ENCODE results near the gene CACNA1C.

CACNA1C gene

DNA sequence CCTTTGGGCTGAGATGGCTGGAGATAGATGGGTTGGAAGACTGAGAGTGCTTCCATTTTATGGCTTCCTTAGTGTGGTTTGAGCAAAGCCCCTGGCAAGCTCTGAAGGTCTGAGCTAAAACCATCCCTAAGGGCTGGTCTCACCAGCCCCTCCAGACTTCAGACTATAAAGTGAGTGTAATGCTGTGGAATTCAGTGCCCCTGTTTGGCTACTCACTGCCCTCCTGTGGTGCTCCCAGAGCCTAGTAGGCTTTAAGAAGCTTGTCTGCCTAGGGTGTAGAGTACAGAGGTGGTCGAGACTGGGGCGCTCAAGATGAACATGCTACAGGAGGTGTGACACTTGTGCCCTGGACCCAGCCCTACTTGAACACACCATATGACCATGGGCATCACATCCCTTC, 495.3 kb downstream of the CACNA1C start:
- Histone ChIP-seq H4K20me1 (ENCODE audit: insufficient read depth, low read length) (no peaks in the 10 kb centered on the region), H3K36me3 (ENCODE audit: insufficient read depth, low read length) (no peaks in the 10 kb centered on the region), H3K27ac (ENCODE audit: low read length) (no peak overlapping the region), H3K9ac (ENCODE audit: low read depth, low read length) (no peak overlapping the region), H3K4me2 (ENCODE audit: insufficient read depth, low read length) (no peak overlapping the region), H3K27me3 (ENCODE audit: insufficient read depth, low read length, poor library complexity) (peaks cover 3% of the 10 kb centered on the region), H3K9me3 (ENCODE audit: insufficient read depth, low read length, severe bottlenecking) (no peaks in the 10 kb centered on the region), H3K4me1 (ENCODE audit: insufficient read depth, low read length) (no peaks in the 10 kb centered on the region), H3K4me3 (ENCODE audit: low read depth in 1 of 2, low read length in 2 of 2) (no peak overlapping the region), H2AFZ (ENCODE audit: low read depth, low read length) (no peak overlapping the region), H3K79me2 (ENCODE audit: insufficient read depth, low read length) (no peaks in the 10 kb centered on the region)
- no peak for TF ChIP-seq EZH2 (IDR thresholded peaks at IDR 0.05; ENCODE audit: borderline replicate concordance, low read depth, low read length, severe bottlenecking)
- TF ChIP-seq, protein P1, sequence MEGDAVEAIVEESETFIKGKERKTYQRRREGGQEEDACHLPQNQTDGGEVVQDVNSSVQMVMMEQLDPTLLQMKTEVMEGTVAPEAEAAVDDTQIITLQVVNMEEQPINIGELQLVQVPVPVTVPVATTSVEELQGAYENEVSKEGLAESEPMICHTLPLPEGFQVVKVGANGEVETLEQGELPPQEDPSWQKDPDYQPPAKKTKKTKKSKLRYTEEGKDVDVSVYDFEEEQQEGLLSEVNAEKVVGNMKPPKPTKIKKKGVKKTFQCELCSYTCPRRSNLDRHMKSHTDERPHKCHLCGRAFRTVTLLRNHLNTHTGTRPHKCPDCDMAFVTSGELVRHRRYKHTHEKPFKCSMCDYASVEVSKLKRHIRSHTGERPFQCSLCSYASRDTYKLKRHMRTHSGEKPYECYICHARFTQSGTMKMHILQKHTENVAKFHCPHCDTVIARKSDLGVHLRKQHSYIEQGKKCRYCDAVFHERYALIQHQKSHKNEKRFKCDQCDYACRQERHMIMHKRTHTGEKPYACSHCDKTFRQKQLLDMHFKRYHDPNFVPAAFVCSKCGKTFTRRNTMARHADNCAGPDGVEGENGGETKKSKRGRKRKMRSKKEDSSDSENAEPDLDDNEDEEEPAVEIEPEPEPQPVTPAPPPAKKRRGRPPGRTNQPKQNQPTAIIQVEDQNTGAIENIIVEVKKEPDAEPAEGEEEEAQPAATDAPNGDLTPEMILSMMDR (IDR thresholded peaks at IDR 0.05; ENCODE audit: borderline replicate concordance, extremely low read depth, low read length, poor library complexity, severe bottlenecking) = no peak
- no peak for DNase-seq
- ATAC-seq (ENCODE audit: insufficient read depth, low read depth) = no peak

DNA sequence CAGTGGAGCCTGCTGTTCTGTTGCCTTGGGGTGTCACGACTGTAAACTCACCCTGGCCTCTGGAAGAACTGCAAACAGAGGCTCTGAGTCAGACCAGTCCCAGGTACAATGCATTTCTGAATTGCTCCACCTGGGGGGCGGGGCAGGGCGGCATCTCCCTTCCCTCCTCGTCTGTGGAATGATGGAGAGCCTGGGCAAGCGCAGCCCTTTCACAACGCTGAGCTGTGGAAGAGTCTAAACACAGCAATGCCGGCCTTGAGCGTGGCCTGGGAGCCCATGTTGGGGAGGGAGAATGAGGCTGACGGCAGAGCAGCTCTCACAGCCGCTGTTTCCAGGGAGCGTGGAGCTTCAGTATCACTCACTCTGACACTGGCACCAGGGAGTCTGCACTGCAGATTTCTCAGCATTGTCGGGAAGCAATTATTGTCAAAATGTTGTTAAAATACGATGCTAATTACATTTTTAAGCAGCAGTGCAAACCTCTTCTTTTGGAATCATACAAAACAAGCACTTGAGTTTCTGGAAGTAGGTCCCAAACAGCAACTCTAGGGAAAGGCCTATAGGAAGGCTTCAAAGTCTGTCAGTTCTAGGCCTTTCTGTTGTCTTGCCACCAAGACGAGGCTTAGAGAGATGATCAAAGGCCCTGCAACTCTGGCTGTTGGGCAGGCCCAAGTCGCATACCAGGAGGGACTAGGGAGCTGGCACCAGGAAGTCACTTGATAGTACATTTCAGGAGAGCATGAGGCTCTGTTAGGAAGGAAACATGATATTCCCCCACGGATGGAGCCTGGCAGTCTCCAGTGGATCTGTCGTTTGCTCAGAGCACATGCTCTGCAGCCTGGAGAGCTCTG, 498.0 kb downstream of the CACNA1C start:
- H4K20me1 ChIP-seq (ENCODE audit: insufficient read depth, low read length) = no peaks in the 10 kb centered on the region
- H3K79me2 ChIP-seq (ENCODE audit: insufficient read depth, low read length) = no peaks in the 10 kb centered on the region
- no peak overlapping the region for H2AFZ ChIP-seq (ENCODE audit: low read depth, low read length)
- no peak for DNase-seq
- H3K4me3 ChIP-seq (ENCODE audit: low read depth in 1 of 2, low read length in 2 of 2) = no peak overlapping the region
- H3K27ac ChIP-seq (ENCODE audit: low read length) = no peak overlapping the region
- TF ChIP-seq EZH2 (IDR thresholded peaks at IDR 0.05; ENCODE audit: borderline replicate concordance, low read depth, low read length, severe bottlenecking) = no peak
- TF ChIP-seq, protein P1 (IDR thresholded peaks at IDR 0.05; ENCODE audit: borderline replicate concordance, extremely low read depth, low read length, poor library complexity, severe bottlenecking) = no peak
- no peaks in the 10 kb centered on the region for H3K4me1 ChIP-seq (ENCODE audit: insufficient read depth, low read length)
- no peak overlapping the region for H3K9ac ChIP-seq (ENCODE audit: low read depth, low read length)
- no peaks in the 10 kb centered on the region for H3K9me3 ChIP-seq (ENCODE audit: insufficient read depth, low read length, severe bottlenecking)
- no peak overlapping the region for H3K4me2 ChIP-seq (ENCODE audit: insufficient read depth, low read length)
- H3K36me3 ChIP-seq (ENCODE audit: insufficient read depth, low read length) = no peaks in the 10 kb centered on the region
- no peak for ATAC-seq (ENCODE audit: insufficient read depth, low read depth)
- no peaks in the 10 kb centered on the region for H3K27me3 ChIP-seq (ENCODE audit: insufficient read depth, low read length, poor library complexity)

DNA sequence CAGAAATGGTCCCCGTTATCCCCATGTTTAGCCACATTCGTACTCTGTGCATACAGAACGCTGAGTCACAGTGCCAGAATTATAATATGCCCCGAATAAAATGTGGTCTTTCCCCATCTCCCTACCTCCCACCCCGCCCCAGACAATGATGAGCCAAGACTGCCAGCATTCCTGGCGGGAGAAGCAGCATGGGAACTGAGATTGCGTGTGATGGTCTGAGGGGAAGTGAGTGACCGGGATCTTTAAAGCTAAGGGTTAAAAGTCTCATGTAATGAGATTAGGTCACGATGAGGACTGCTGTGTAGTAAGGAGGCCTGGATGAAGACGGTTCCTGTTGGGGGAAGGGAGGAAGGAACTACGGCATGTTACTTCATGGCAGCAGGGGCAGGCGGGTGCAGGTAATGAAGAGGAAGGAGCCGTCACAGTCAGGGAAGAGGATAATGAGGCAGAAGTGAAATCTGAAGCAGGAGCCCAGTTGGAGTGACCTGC, 498.7 kb downstream of the CACNA1C start:
- DNase-seq (no peak), ATAC-seq (ENCODE audit: insufficient read depth, low read depth) (no peak)
- H3K79me2 ChIP-seq (ENCODE audit: insufficient read depth, low read length) = no peaks in the 10 kb centered on the region
- no peaks in the 10 kb centered on the region for H3K9me3 ChIP-seq (ENCODE audit: insufficient read depth, low read length, severe bottlenecking)
- no peak for TF ChIP-seq EZH2 (IDR thresholded peaks at IDR 0.05; ENCODE audit: borderline replicate concordance, low read depth, low read length, severe bottlenecking)
- TF ChIP-seq, protein P1 (IDR thresholded peaks at IDR 0.05; ENCODE audit: borderline replicate concordance, extremely low read depth, low read length, poor library complexity, severe bottlenecking) = no peak
- no peak overlapping the region for H2AFZ ChIP-seq (ENCODE audit: low read depth, low read length)
- no peak overlapping the region for H3K27ac ChIP-seq (ENCODE audit: low read length)
- H3K9ac ChIP-seq (ENCODE audit: low read depth, low read length) = no peak overlapping the region
- H4K20me1 ChIP-seq (ENCODE audit: insufficient read depth, low read length) = no peaks in the 10 kb centered on the region
- no peak overlapping the region for H3K4me2 ChIP-seq (ENCODE audit: insufficient read depth, low read length)
- no peak overlapping the region for H3K4me3 ChIP-seq (ENCODE audit: low read depth in 1 of 2, low read length in 2 of 2)
- H3K4me1 ChIP-seq (ENCODE audit: insufficient read depth, low read length) = no peaks in the 10 kb centered on the region
- H3K36me3 ChIP-seq (ENCODE audit: insufficient read depth, low read length) = no peaks in the 10 kb centered on the region
- H3K27me3 ChIP-seq (ENCODE audit: insufficient read depth, low read length, poor library complexity) = no peaks in the 10 kb centered on the region

Data from DND-41 (cell line).